ENCODE data around the gene LIPJ. TPM values are rescaled to one million over a fixed set of nuclear protein-coding genes. Genes with fewer than 3 reads are reported as not detected.

LIPJ gene
- polyA plus RNA-seq, 2 donors, result not detected

DNA sequence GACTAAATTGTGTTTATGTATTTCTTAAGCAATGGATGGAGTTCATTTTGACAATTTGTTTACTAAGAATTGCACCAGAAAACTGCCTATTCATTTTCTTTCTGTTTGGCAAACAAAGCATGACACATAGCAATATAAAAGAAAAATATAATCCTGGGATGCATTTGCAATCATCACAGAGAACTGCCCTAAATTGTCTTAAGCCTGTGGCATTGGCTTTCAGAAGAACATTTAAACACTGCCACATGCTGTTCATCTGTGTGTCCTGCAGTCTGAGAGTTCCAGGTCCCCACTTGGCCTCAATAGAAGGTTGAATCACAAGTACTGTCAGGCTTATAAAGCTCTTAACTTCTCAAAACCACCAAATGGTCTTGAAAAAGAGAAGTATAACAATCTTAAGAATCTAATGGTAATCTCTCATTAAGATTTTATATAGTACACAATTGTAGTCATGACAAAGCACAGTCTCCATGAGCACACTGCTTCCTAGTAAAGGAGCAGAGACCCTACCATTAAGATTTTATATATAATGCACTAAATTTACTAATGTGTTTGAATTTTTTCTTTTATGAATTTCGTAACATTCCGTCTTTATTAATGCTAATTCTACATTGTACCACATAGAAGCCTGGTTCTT, 33.3 kb upstream of the LIPJ start:
- H3K36me3 ChIP-seq (ENCODE audit: control insufficient read depth in 2 of 2, insufficient read depth in 2 of 2, low read length in 1 of 2), result no peaks in the 10 kb centered on the region
- no peaks in the 10 kb centered on the region for H3K9me3 ChIP-seq (ENCODE audit: control insufficient read depth in 2 of 2, insufficient read depth in 1 of 2, low read depth in 1 of 2, low read length in 1 of 2)
- H3K4me3 ChIP-seq (ENCODE audit: low read depth in 1 of 2, low read length in 2 of 2), result no peak overlapping the region
- WGBS, 2 donors, result 74 to 79% methylated on average over 2 of the region's 2 CpGs
- H3K27me3 ChIP-seq (ENCODE audit: control insufficient read depth in 1 of 2, insufficient read depth in 2 of 2, low read length in 2 of 2), result no peaks in the 10 kb centered on the region
- peaks cover 0 to 3% of the 10 kb centered on the region in 2 donors for H3K4me1 ChIP-seq (ENCODE audit: control insufficient read depth in 2 of 2, insufficient read depth in 2 of 2, low read length in 1 of 2)
- H3K27ac ChIP-seq (ENCODE audit: low read depth in 2 of 2, low read length in 1 of 2), result no peak overlapping the region

DNA sequence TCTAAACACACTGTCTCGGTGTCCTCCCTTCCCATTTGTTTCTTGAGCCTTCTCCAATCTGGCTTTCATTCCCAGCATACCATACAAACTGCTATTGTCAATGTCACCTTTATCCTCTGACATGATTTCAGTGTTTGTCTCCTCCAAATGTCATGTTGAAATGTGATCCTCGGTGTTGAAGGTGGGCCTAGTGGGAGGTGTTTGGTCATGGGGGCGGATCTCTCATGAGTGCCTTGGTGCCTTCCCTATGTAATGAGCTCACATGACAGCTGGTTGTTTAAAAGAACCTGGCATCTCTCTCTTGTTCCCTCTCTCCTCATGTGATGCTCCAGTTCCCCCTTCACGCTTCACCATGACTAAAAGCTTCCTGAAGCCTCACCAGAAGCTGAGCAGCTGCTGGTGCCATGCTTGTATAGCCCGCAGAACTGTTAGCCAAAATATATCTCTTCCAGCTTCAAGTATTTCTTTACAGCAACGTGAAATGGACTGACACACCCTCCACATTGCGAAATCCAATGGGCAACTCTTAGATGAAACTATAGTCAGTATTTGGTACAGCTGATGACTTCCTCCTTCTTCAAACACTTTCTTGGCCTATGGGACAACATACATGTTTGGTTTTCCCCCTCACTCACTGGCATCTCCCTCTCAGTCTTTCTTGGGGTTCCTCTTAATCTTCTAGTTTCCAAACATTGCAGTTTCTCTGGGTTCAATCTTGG, 31.2 kb upstream of the LIPJ start:
- Histone ChIP-seq H3K27ac (ENCODE audit: low read depth in 2 of 2, low read length in 1 of 2) (no peak overlapping the region), H3K4me3 (ENCODE audit: low read depth in 1 of 2, low read length in 2 of 2) (no peak overlapping the region), H3K9me3 (ENCODE audit: control insufficient read depth in 2 of 2, insufficient read depth in 1 of 2, low read depth in 1 of 2, low read length in 1 of 2) (no peaks in the 10 kb centered on the region), H3K4me1 (ENCODE audit: control insufficient read depth in 2 of 2, insufficient read depth in 2 of 2, low read length in 1 of 2) (peaks cover 0 to 3% of the 10 kb centered on the region in 2 donors), H3K36me3 (ENCODE audit: control insufficient read depth in 2 of 2, insufficient read depth in 2 of 2, low read length in 1 of 2) (no peaks in the 10 kb centered on the region), H3K27me3 (ENCODE audit: control insufficient read depth in 1 of 2, insufficient read depth in 2 of 2, low read length in 2 of 2) (no peaks in the 10 kb centered on the region)
- WGBS, 2 donors, result 82 to 84% methylated on average over 7 of the region's 7 CpGs

DNA sequence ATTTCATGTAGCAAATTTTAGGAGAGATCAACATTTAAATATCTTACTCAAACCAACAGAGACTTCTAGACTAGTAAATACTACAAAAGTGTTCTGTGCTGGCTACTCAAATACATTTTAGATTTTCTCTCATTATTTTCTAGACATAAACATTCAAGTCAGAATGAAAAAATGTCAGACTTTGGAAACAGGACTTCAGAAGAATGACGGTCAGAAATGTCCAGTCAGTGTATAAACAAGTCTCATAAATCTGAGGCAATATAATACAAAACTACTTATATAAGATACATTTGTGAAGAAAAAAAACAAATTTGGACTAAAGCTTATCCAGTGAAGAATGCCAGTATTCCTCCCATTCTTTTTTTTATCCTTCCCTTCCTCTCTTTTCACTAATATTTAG, 29.3 kb upstream of the LIPJ start:
- no peaks in the 10 kb centered on the region for H3K36me3 ChIP-seq (ENCODE audit: control insufficient read depth in 2 of 2, insufficient read depth in 2 of 2, low read length in 1 of 2)
- 80% methylated on average over 1 of the region's 1 CpG for WGBS, 2 donors
- H3K4me1 ChIP-seq (ENCODE audit: control insufficient read depth in 2 of 2, insufficient read depth in 2 of 2, low read length in 1 of 2), result peaks cover 0 to 3% of the 10 kb centered on the region in 2 donors
- H3K9me3 ChIP-seq (ENCODE audit: control insufficient read depth in 2 of 2, insufficient read depth in 1 of 2, low read depth in 1 of 2, low read length in 1 of 2), result no peaks in the 10 kb centered on the region
- no peaks in the 10 kb centered on the region for H3K27me3 ChIP-seq (ENCODE audit: control insufficient read depth in 1 of 2, insufficient read depth in 2 of 2, low read length in 2 of 2)
- H3K27ac ChIP-seq (ENCODE audit: low read depth in 2 of 2, low read length in 1 of 2), result no peak overlapping the region
- no peak overlapping the region for H3K4me3 ChIP-seq (ENCODE audit: low read depth in 1 of 2, low read length in 2 of 2)

DNA sequence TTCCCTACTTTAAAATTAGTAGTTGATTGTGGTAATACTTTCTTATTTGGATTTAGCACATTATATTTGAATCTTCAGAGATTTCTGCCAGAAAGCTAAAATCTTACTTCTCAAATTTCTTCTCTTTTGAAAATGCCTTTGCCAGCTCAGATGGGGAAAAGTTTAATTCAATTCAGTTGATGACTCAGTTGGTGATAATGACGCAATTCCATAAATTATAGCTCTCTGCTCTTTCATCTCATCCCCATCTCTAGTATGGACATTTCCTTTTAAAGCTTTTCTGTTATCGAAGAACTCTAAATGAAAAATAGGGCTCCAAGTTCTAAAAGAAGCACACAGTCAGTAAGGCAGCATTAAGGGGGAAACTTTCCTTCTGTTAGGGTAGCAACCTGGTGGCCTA, 28.9 kb upstream of the LIPJ start:
- H3K27ac ChIP-seq (ENCODE audit: low read depth in 2 of 2, low read length in 1 of 2), result no peak overlapping the region
- H3K27me3 ChIP-seq (ENCODE audit: control insufficient read depth in 1 of 2, insufficient read depth in 2 of 2, low read length in 2 of 2), result no peaks in the 10 kb centered on the region
- H3K9me3 ChIP-seq (ENCODE audit: control insufficient read depth in 2 of 2, insufficient read depth in 1 of 2, low read depth in 1 of 2, low read length in 1 of 2), result no peaks in the 10 kb centered on the region
- 50 to 70% methylated on average over 2 of the region's 2 CpGs for WGBS, 2 donors
- H3K4me3 ChIP-seq (ENCODE audit: low read depth in 1 of 2, low read length in 2 of 2), result no peak overlapping the region
- no peaks in the 10 kb centered on the region for H3K36me3 ChIP-seq (ENCODE audit: control insufficient read depth in 2 of 2, insufficient read depth in 2 of 2, low read length in 1 of 2)
- peaks cover 0 to 3% of the 10 kb centered on the region in 2 donors for H3K4me1 ChIP-seq (ENCODE audit: control insufficient read depth in 2 of 2, insufficient read depth in 2 of 2, low read length in 1 of 2)

DNA sequence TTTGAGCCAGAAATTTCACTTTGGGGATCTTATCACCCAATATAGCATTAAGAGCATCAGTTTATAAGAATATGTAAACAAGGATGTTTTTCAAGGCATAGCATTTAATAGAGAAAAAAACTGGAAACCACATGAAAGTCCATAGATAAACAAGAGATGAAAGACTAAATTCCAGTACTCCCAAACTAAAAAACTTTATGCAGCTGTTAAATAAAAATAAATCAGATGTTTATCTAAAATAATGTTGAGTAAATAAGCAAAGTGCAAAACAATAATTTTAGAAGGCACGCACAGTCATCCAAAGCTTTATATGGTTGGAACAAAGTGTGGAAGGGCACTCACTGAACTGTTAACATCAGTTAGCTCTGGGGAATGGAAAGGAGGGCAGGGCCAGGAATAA, 24.4 kb upstream of the LIPJ start:
- Histone ChIP-seq H3K27me3 (ENCODE audit: control insufficient read depth in 1 of 2, insufficient read depth in 2 of 2, low read length in 2 of 2) (no peaks in the 10 kb centered on the region), H3K36me3 (ENCODE audit: control insufficient read depth in 2 of 2, insufficient read depth in 2 of 2, low read length in 1 of 2) (no peaks in the 10 kb centered on the region), H3K9me3 (ENCODE audit: control insufficient read depth in 2 of 2, insufficient read depth in 1 of 2, low read depth in 1 of 2, low read length in 1 of 2) (no peaks in the 10 kb centered on the region), H3K27ac (ENCODE audit: low read depth in 2 of 2, low read length in 1 of 2) (no peak overlapping the region), H3K4me1 (ENCODE audit: control insufficient read depth in 2 of 2, insufficient read depth in 2 of 2, low read length in 1 of 2) (no peaks in the 10 kb centered on the region), H3K4me3 (ENCODE audit: low read depth in 1 of 2, low read length in 2 of 2) (no peak overlapping the region)
- WGBS, 2 donors, result 92 to 93% methylated on average over 1 of the region's 1 CpG

DNA sequence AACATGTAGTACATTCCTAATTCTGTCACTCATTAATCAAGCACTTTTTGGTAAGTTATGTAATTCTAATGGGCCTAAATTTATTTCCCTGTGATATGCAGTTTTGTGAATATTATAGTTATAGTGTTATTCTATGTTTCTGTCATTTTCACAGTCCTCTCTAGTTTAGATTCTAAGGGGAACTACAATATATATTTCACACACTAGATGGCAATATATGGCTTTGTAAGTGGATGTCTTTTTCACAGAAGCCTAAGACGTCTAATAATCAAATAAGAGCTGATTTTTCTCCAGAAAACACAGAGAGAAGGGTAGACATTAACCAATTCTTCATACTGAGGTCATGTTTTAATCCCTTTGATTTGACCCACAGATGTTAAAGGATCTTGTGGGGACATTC, 21.5 kb upstream of the LIPJ start:
- Histone ChIP-seq H3K27ac (ENCODE audit: low read depth in 2 of 2, low read length in 1 of 2) (no peak overlapping the region), H3K27me3 (ENCODE audit: control insufficient read depth in 1 of 2, insufficient read depth in 2 of 2, low read length in 2 of 2) (no peaks in the 10 kb centered on the region), H3K4me1 (ENCODE audit: control insufficient read depth in 2 of 2, insufficient read depth in 2 of 2, low read length in 1 of 2) (no peaks in the 10 kb centered on the region), H3K36me3 (ENCODE audit: control insufficient read depth in 2 of 2, insufficient read depth in 2 of 2, low read length in 1 of 2) (no peaks in the 10 kb centered on the region), H3K4me3 (ENCODE audit: low read depth in 1 of 2, low read length in 2 of 2) (no peak overlapping the region), H3K9me3 (ENCODE audit: control insufficient read depth in 2 of 2, insufficient read depth in 1 of 2, low read depth in 1 of 2, low read length in 1 of 2) (no peaks in the 10 kb centered on the region)
- WGBS, 2 donors, result 0 to 4% methylated on average over 1 of the region's 1 CpG

DNA sequence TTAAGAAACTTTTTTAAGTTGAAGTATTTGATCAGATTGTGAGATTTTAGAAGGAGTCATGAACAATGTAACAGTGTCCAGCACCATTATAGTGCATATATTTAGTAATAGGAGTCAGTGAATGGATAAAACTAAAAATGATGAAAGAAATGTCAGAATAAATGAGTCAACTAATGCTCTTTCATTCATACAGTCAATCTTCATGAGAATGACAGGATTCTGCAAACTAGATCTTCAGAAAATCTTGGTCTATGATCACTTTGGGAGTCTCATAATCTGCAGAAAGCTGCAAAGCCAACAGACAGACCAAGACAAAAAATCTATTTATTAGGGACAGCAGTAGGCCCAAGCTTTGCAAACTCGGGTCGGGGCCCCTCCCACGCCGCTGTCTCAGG, 4.2 kb upstream of the LIPJ start:
- peaks cover 0 to 3% of the 10 kb centered on the region in 2 donors for H3K4me1 ChIP-seq (ENCODE audit: control insufficient read depth in 2 of 2, insufficient read depth in 2 of 2, low read length in 1 of 2)
- H3K27ac ChIP-seq (ENCODE audit: low read depth in 2 of 2, low read length in 1 of 2), result peak overlapping the region; percentile 90 to 92
- WGBS, 2 donors, result 9 to 15% methylated on average over 4 of the region's 4 CpGs
- no peaks in the 10 kb centered on the region for H3K36me3 ChIP-seq (ENCODE audit: control insufficient read depth in 2 of 2, insufficient read depth in 2 of 2, low read length in 1 of 2)
- no peaks in the 10 kb centered on the region for H3K9me3 ChIP-seq (ENCODE audit: control insufficient read depth in 2 of 2, insufficient read depth in 1 of 2, low read depth in 1 of 2, low read length in 1 of 2)
- H3K4me3 ChIP-seq (ENCODE audit: low read depth in 1 of 2, low read length in 2 of 2), result peak overlapping the region; percentile 75 to 78
- H3K27me3 ChIP-seq (ENCODE audit: control insufficient read depth in 1 of 2, insufficient read depth in 2 of 2, low read length in 2 of 2), result no peaks in the 10 kb centered on the region

DNA sequence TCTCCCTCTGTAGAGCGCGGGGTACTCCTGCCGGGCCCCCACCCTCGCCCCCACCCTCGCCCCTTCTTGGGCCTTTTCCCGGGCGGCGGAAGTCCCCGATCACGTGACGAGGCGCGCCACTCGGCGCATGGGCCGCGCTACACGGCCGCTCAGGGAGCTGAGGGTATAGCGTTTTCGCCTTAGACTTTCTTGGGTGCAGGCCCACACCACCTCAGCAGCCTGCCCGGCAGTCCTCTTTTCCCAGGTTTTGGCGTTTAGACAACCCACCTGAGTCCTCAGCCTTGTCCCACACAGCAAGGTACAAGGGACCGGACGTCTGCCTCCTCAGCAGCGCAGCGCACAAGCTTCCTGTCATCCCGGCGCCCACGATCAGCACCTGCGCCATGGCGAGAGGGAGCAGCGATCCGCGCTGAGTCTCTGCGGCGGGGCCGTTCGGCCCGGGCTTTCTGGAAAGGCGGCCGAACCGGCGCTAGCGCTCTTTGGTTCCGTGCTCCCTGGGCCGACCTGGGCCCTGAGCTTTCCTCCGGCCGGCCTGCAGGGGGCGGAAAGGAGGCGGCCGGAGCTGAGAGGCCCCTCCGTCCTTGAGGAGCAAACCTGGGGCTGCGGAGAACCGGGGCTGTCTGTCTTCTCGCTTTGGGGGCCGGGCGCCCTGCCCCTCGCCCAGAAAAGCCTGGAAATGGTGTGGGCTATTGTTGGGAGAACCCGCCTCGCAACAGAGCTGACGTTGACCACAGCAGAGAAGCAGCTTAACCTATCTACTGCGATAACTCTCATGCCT, 3.6 kb upstream of the LIPJ start, which contains the start of gene RNLS:
Gene RNLS, minus strand, starts transcription at position 513 of the 778 bp plus-strand sequence.
- H3K36me3 ChIP-seq (ENCODE audit: control insufficient read depth in 2 of 2, insufficient read depth in 2 of 2, low read length in 1 of 2), result no peaks in the 10 kb centered on the region
- peak within 1 kb of the TSS; percentile 75 to 78 for H3K4me3 ChIP-seq (ENCODE audit: low read depth in 1 of 2, low read length in 2 of 2)
- peak within 1 kb of the TSS; percentile 90 to 92 for H3K27ac ChIP-seq (ENCODE audit: low read depth in 2 of 2, low read length in 1 of 2)
- peaks cover 0 to 3% of the 10 kb centered on the region in 2 donors for H3K4me1 ChIP-seq (ENCODE audit: control insufficient read depth in 2 of 2, insufficient read depth in 2 of 2, low read length in 1 of 2)
- no peaks in the 10 kb centered on the region for H3K9me3 ChIP-seq (ENCODE audit: control insufficient read depth in 2 of 2, insufficient read depth in 1 of 2, low read depth in 1 of 2, low read length in 1 of 2)
- no peaks in the 10 kb centered on the region for H3K27me3 ChIP-seq (ENCODE audit: control insufficient read depth in 1 of 2, insufficient read depth in 2 of 2, low read length in 2 of 2)
- 3 to 5% methylated on average over 63 of the region's 63 CpGs for WGBS, 2 donors

DNA sequence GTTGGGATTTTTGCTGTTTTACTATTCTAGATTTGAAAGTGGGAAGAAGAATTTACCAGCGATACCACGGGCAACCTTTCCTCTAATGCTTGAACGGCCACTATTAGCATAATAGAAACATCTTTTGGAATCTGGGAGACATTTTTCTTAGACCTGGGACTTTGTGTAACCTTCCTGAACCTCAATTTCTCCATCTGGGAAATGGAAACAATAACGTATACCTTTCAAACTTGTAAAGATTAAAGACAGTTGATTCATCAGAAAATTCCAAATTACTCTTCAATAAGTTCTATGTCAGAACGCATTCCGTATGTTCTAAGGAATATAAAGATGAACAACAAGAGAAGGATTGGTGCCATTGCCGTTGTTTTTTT, 3.0 kb upstream of the LIPJ start:
- no peaks in the 10 kb centered on the region for H3K9me3 ChIP-seq (ENCODE audit: control insufficient read depth in 2 of 2, insufficient read depth in 1 of 2, low read depth in 1 of 2, low read length in 1 of 2)
- H3K4me1 ChIP-seq (ENCODE audit: control insufficient read depth in 2 of 2, insufficient read depth in 2 of 2, low read length in 1 of 2), result peaks cover 0 to 3% of the 10 kb centered on the region in 2 donors
- 58 to 60% methylated on average over 7 of the region's 7 CpGs for WGBS, 2 donors
- peak overlapping the region; percentile 75 to 78 for H3K4me3 ChIP-seq (ENCODE audit: low read depth in 1 of 2, low read length in 2 of 2)
- no peaks in the 10 kb centered on the region for H3K36me3 ChIP-seq (ENCODE audit: control insufficient read depth in 2 of 2, insufficient read depth in 2 of 2, low read length in 1 of 2)
- peak overlapping the region; percentile 90 to 92 for H3K27ac ChIP-seq (ENCODE audit: low read depth in 2 of 2, low read length in 1 of 2)
- no peaks in the 10 kb centered on the region for H3K27me3 ChIP-seq (ENCODE audit: control insufficient read depth in 1 of 2, insufficient read depth in 2 of 2, low read length in 2 of 2)

Data from esophagus (tissue), 2 donors.